ENCODE data around the gene CFAP70.
"Not testable (repeated sequence)": the region's sequence is repeated elsewhere in the genome, so short reads cannot be mapped to it uniquely, and the experiment has no call there.

The CFAP70 gene

GRCh38 chr10:73339436-73339835 is 19.2 kb downstream of the CFAP70 start:
- no peak for DNase-seq (ENCODE audit: low read depth)

- DNase-seq (ENCODE audit: low read depth) = no peak
Observed at GRCh38 chr10:73338801-73339368, 19.8 kb downstream of the CFAP70 start.

GRCh38 chr10:73333202-73333601 is 25.5 kb downstream of the CFAP70 start:
- DNase-seq (ENCODE audit: low read depth) = no peak

GRCh38 chr10:73332379-73332778 is 26.3 kb downstream of the CFAP70 start:
- DNase-seq (ENCODE audit: low read depth) = no peak

GRCh38 chr10:73328523-73328922 is 30.1 kb downstream of the CFAP70 start:
- DNase-seq (ENCODE audit: low read depth) = not testable (repeated sequence)

GRCh38 chr10:73325290-73325689 is 33.4 kb downstream of the CFAP70 start:
- DNase-seq (ENCODE audit: low read depth) = not testable (repeated sequence)

GRCh38 chr10:73323582-73323981 is 35.1 kb downstream of the CFAP70 start:
- not testable (repeated sequence) for DNase-seq (ENCODE audit: low read depth)

GRCh38 chr10:73310475-73310874 is 48.2 kb downstream of the CFAP70 start:
- no peak for DNase-seq (ENCODE audit: low read depth)

- no peak for DNase-seq (ENCODE audit: low read depth)
Observed at GRCh38 chr10:73307203-73307800, 51.4 kb downstream of the CFAP70 start.

- DNase-seq (ENCODE audit: low read depth) = no peak
Observed at GRCh38 chr10:73306171-73306708, 52.4 kb downstream of the CFAP70 start.

GRCh38 chr10:73296946-73297345 is 61.7 kb downstream of the CFAP70 start:
- DNase-seq (ENCODE audit: low read depth) = no peak

- no peak for DNase-seq (ENCODE audit: low read depth)
Observed at GRCh38 chr10:73293461-73293860, 65.2 kb downstream of the CFAP70 start.

- DNase-seq (ENCODE audit: low read depth) = no peak
Observed at GRCh38 chr10:73289958-73290357, 68.7 kb downstream of the CFAP70 start.

GRCh38 chr10:73287441-73287840 is 71.2 kb downstream of the CFAP70 start:
- DNase-seq (ENCODE audit: low read depth) = no peak

GRCh38 chr10:73281097-73281496 is 77.6 kb downstream of the CFAP70 start:
- no peak for DNase-seq (ENCODE audit: low read depth)

- no peak for DNase-seq (ENCODE audit: low read depth)
Observed at GRCh38 chr10:73264423-73264822, 94.2 kb downstream of the CFAP70 start.

GRCh38 chr10:73263693-73264347 is 94.8 kb downstream of the CFAP70 start:
- peak; percentile 63 for DNase-seq (ENCODE audit: low read depth)

GRCh38 chr10:73262880-73263555 is 95.6 kb downstream of the CFAP70 start:
- no peak for DNase-seq (ENCODE audit: low read depth)

- DNase-seq (ENCODE audit: low read depth) = peak; percentile 81
Observed at GRCh38 chr10:73262105-73262730, 96.4 kb downstream of the CFAP70 start.

GRCh38 chr10:73261362-73261995 is 97.2 kb downstream of the CFAP70 start:
- no peak for DNase-seq (ENCODE audit: low read depth)

GRCh38 chr10:73258612-73259011 is 100.1 kb downstream of the CFAP70 start:
- DNase-seq (ENCODE audit: low read depth) = not testable (repeated sequence)

- DNase-seq (ENCODE audit: low read depth) = no peak
Observed at GRCh38 chr10:73253225-73253555, 105.5 kb downstream of the CFAP70 start.

Data from EH (cell line).